CD4-positive, alpha-beta T cell (primary cell): ENCODE data around the gene C11orf21. TPM values are rescaled to one million over a fixed set of nuclear protein-coding genes. Genes with fewer than 3 reads are reported as not detected.

Experiments used
- ATAC-seq: fragments of 200-7000 bp; cut with Tn5 transposase; one replicate; pipeline ENCODE4 v1.10.0; 2022; ENCODE audit warnings: mild to moderate bottlenecking; ENCODE audit not compliant: poor library complexity
- CTCF ChIA-PET: fragments of 350-600 bp; sonication (Branson Sonifier 250); formaldehyde crosslinking; loops from one replicate; lab custom pipeline; 2021; ENCODE audit warnings: antibody characterized with exemption, inconsistent platforms; lab: Charles Lee
- POLR2A ChIA-PET: fragments of 350-600 bp; sonication (Branson Sonifier 250); formaldehyde crosslinking; loops from one replicate; lab custom pipeline; 2021; ENCODE audit warnings: antibody characterized with exemption, inconsistent platforms; lab: Charles Lee
- DNase-seq, 14 experiments: peaks; one replicate each; pipeline ENCODE4 v3.0.0-alpha.2; 2013 to 2020; ENCODE audit warnings: mixed read lengths in 2 of 14
- H3K27ac ChIP-seq, 2 donors: one replicate each; pipeline versions ENCODE4 v1.5.1 to v1.7.0; 2013; ENCODE audit warnings: low read length in 2 of 2, low read depth in 1 of 2, mild to moderate bottlenecking in 1 of 2
- H3K27me3 ChIP-seq, 2 experiments: 1 replicate in 1 of 2; 2 replicates in 1 of 2; pipeline versions ENCODE4 v1.6.1 to v1.7.0; 2013; ENCODE audit warnings: low read length in 2 of 2, control low read depth in 1 of 2, mild to moderate bottlenecking in 1 of 2, moderate library complexity in 1 of 2; ENCODE audit not compliant: insufficient read depth in 2 of 2, control insufficient read depth in 1 of 2
- H3K36me3 ChIP-seq: one replicate; pipeline ENCODE4 v1.6.1; 2013; ENCODE audit warnings: low read length, control low read depth; ENCODE audit not compliant: insufficient read depth
- H3K4me1 ChIP-seq: one replicate; pipeline ENCODE4 v1.6.1; 2013; ENCODE audit warnings: low read length, control low read depth; ENCODE audit not compliant: insufficient read depth
- H3K4me3 ChIP-seq: one replicate; pipeline ENCODE4 v1.5.1; 2013; ENCODE audit warnings: mild to moderate bottlenecking, low read length, moderate library complexity
- H3K9me3 ChIP-seq, 2 experiments: 1 replicate in 1 of 2; 2 replicates in 1 of 2; pipeline versions ENCODE4 v1.6.1 to v1.7.0; 2013; ENCODE audit warnings: low read length in 2 of 2, mild to moderate bottlenecking in 2 of 2, control low read depth in 1 of 2, moderate library complexity in 1 of 2; ENCODE audit not compliant: control insufficient read depth in 1 of 2, insufficient read depth in 1 of 2
- H3K27ac Mint-ChIP-seq: one replicate; pipeline ENCODE4 v1.8.0; 2020; ENCODE audit warnings: mixed read lengths
- H3K27me3 Mint-ChIP-seq: one replicate; pipeline ENCODE4 v1.8.0; 2021; ENCODE audit warnings: mixed read lengths
- H3K36me3 Mint-ChIP-seq: one replicate; pipeline ENCODE4 v1.8.0; 2021; ENCODE audit warnings: low read depth, mixed read lengths
- H3K4me1 Mint-ChIP-seq: one replicate; pipeline ENCODE4 v1.8.0; 2021; ENCODE audit warnings: low read depth, mixed read lengths
- H3K4me3 Mint-ChIP-seq: one replicate; pipeline ENCODE4 v1.8.0; 2020; ENCODE audit warnings: mild to moderate bottlenecking, mixed read lengths
- H3K9me3 Mint-ChIP-seq: one replicate; pipeline ENCODE4 v1.8.0; 2020; ENCODE audit warnings: mixed read lengths
- CTCF ChIP-seq: fragments of 200-600 bp; IDR thresholded peaks from one replicate; pipeline ENCODE4 v1.8.0; 2022; ENCODE audit warnings: antibody characterized with exemption, mild to moderate bottlenecking
- intact Hi-C, 2 experiments: fragments of 100-400 bp; cut with DNase I in 1 of 2; cut with micrococcal nuclease in 1 of 2; formaldehyde crosslinking; loops; one replicate each; pipeline versions ENCODE4 v1.15.1 to v1.9.0; 2023 to 2025; cut with DNase I, micrococcal nuclease
- total RNA-seq, 174 experiments: library from RNA in 2 of 174; stranded (reverse) in 2 of 174; gene quantifications; one replicate each; pipeline ENCODE4 v1.2.3 and lab custom pipeline; 2021 to 2026

The C11orf21 gene
- total RNA-seq, 2 experiments from 2014 or later, result 71.2 to 71.7 TPM

GRCh38 chr11:2305788-2306451, 4.2 kb upstream of the C11orf21 start:
- H3K27ac ChIP-seq, result peak overlapping the region; percentile 11 to 72
- H3K9me3 Mint-ChIP-seq, result no peaks in the 10 kb centered on the region
- peaks cover 12% of the 10 kb centered on the region for H3K36me3 ChIP-seq
- no peaks in the 10 kb centered on the region for H3K27me3 ChIP-seq
- H3K4me3 ChIP-seq, result peak overlapping the region; percentile 47
- H3K4me1 ChIP-seq, result peaks cover 66% of the 10 kb centered on the region
- DNase-seq (peak in 5 of 14 experiments; percentile 22 to 58 (median 47)), ATAC-seq (no peak)
- intact Hi-C loops, result loop anchor here (1.0 to 10.0 kb wide), 3 partner anchors 101 to 227 kb away; no protein-coding TSS in a partner anchor
- no peak for TF ChIP-seq CTCF
- ChIA-PET POLR2A (interaction anchor here (0.6 to 1.0 kb wide), 3 partner anchors 9 to 95 kb away, joined by 3 read pairs; partner anchors contain the start of gene TSSC4), CTCF (interaction anchor here (1.3 to 6.4 kb wide), 5 partner anchors 94 to 628 kb away, joined by 3 to 89 read pairs (median 5); partner anchors contain the start of gene TSSC4)
- peak overlapping the region; percentile 80 for H3K4me3 Mint-ChIP-seq
- H3K4me1 Mint-ChIP-seq, result peaks cover 59% of the 10 kb centered on the region
- H3K9me3 ChIP-seq, result no peaks in the 10 kb centered on the region
- H3K27me3 Mint-ChIP-seq, result no peaks in the 10 kb centered on the region
- peaks cover 11% of the 10 kb centered on the region for H3K36me3 Mint-ChIP-seq
- peak overlapping the region; percentile 87 for H3K27ac Mint-ChIP-seq

- peak overlapping the region; percentile 94 for H3K27ac Mint-ChIP-seq
- H3K4me3 Mint-ChIP-seq, result peak overlapping the region; percentile 80
- peak; percentile 50 for TF ChIP-seq CTCF
- CTCF ChIA-PET, result interaction anchor here (0.7 to 6.4 kb wide), 6 partner anchors 95 to 628 kb away, joined by 3 to 89 read pairs (median 4); partner anchors contain the start of gene TSSC4
- no peaks in the 10 kb centered on the region for H3K27me3 Mint-ChIP-seq
- Histone ChIP-seq H3K27ac (peak overlapping the region; percentile 40 to 72), H3K9me3 (no peaks in the 10 kb centered on the region), H3K27me3 (no peaks in the 10 kb centered on the region), H3K36me3 (peaks cover 12% of the 10 kb centered on the region), H3K4me3 (peak overlapping the region; percentile 47), H3K4me1 (peaks cover 72% of the 10 kb centered on the region)
- no peaks in the 10 kb centered on the region for H3K9me3 Mint-ChIP-seq
- peaks cover 11% of the 10 kb centered on the region for H3K36me3 Mint-ChIP-seq
- POLR2A ChIA-PET, result interaction anchor here (0.6 to 5.5 kb wide), 2 partner anchors 72 to 94 kb away, joined by 3 to 36 read pairs; partner anchors contain the start of gene CD81
- H3K4me1 Mint-ChIP-seq, result peaks cover 60% of the 10 kb centered on the region
- ATAC-seq, result peak; percentile 23
- DNase-seq, result peak; percentile 61 to 93 (median 82)
- intact Hi-C loops, result loop anchor here (1.0 to 10.0 kb wide), 3 partner anchors 100 to 228 kb away; no protein-coding TSS in a partner anchor
Observed at GRCh38 chr11:2305140-2305778, 3.5 kb upstream of the C11orf21 start.

GRCh38 chr11:2304506-2305139, 2.9 kb upstream of the C11orf21 start:
- peaks cover 62% of the 10 kb centered on the region for H3K4me1 Mint-ChIP-seq
- Histone ChIP-seq H3K27me3 (no peaks in the 10 kb centered on the region), H3K36me3 (peaks cover 13% of the 10 kb centered on the region), H3K4me1 (peaks cover 75% of the 10 kb centered on the region), H3K4me3 (peak overlapping the region; percentile 47), H3K9me3 (no peaks in the 10 kb centered on the region), H3K27ac (peak overlapping the region; percentile 56 to 78)
- DNase-seq, result peak in 1 of 14 experiments; percentile 17
- ATAC-seq, result no peak
- peaks cover 12% of the 10 kb centered on the region for H3K36me3 Mint-ChIP-seq
- H3K27ac Mint-ChIP-seq, result peak overlapping the region; percentile 94
- peak overlapping the region; percentile 96 for H3K4me3 Mint-ChIP-seq
- intact Hi-C loops, result loop anchor here (1.0 to 10.0 kb wide), 6 partner anchors 73 to 583 kb away; partner anchors contain the start of genes CD81 (in 1 of the 2), CDKN1C (in 1 of the 2) and TSSC4 (in 1 of the 2)
- ChIA-PET POLR2A (interaction anchor here (1.1 to 5.5 kb wide), 2 partner anchors 73 to 96 kb away, joined by 3 to 36 read pairs; partner anchors contain the start of genes CD81 and TSSC4), CTCF (interaction anchor here (0.7 to 6.4 kb wide), 6 partner anchors 96 to 629 kb away, joined by 3 to 89 read pairs (median 4); partner anchors contain the start of gene TSSC4)
- no peaks in the 10 kb centered on the region for H3K9me3 Mint-ChIP-seq
- no peak for TF ChIP-seq CTCF
- no peaks in the 10 kb centered on the region for H3K27me3 Mint-ChIP-seq
